HFFc6 (cell line): Measurements from ENCODE around the gene BPTF. TPM values are rescaled to one million over a fixed set of nuclear protein-coding genes. Genes with fewer than 3 reads are reported as not detected.
"Not testable (repeated sequence)": the region's sequence is repeated elsewhere in the genome, so short reads cannot be mapped to it uniquely, and the experiment has no call there.

Experiments used
- DNase-seq: peaks from one replicate; pipeline ENCODE4 v3.0.0-alpha.2; 2018
- H3K27ac Mint-ChIP-seq: 2 replicates; pipeline ENCODE4 v1.8.0; 2020; ENCODE audit warnings: mild to moderate bottlenecking, mixed read lengths
- H3K27me3 Mint-ChIP-seq: 2 replicates; pipeline ENCODE4 v1.8.0; 2021; ENCODE audit warnings: mild to moderate bottlenecking, moderate library complexity, mixed read lengths; ENCODE audit not compliant: insufficient read depth
- H3K36me3 Mint-ChIP-seq: 2 replicates; pipeline ENCODE4 v1.8.0; 2021; ENCODE audit warnings: low read depth, mixed read lengths
- H3K4me1 Mint-ChIP-seq: 2 replicates; pipeline ENCODE4 v1.8.0; 2020; ENCODE audit warnings: low read depth, mixed read lengths
- H3K4me3 Mint-ChIP-seq: 2 replicates; pipeline ENCODE4 v1.8.0; 2020; ENCODE audit warnings: mild to moderate bottlenecking, moderate library complexity, mixed read lengths
- H3K9me3 Mint-ChIP-seq: 2 replicates; pipeline ENCODE4 v1.8.0; 2020; ENCODE audit warnings: mild to moderate bottlenecking, mixed read lengths
- CTCF ChIP-seq: fragments of 200-600 bp; sonication (generic); IDR thresholded peaks from 2 replicates; pipeline ENCODE4 v1.5.0; 2021; ENCODE audit warnings: antibody characterized with exemption, mild to moderate bottlenecking
- total RNA-seq, 6 experiments: library from RNA; stranded (reverse); fragmentation: NEBNext Ultra II Directional; extraction: Animal tissue kit (Norgen Biotek cat#: 25700); gene quantifications; 2 replicates in 1 of 6; 3 replicates in 5 of 6; pipeline ENCODE4 v1.2.3, GENCODE V29; 2021

The BPTF gene
- total RNA-seq, 6 experiments from 2014 or later: 55.4 to 60.3 (median 56.9) TPM

GRCh38 chr17:68016838-68017237, 191.5 kb downstream of the BPTF start:
- Mint-ChIP-seq H3K9me3 (no peaks in the 10 kb centered on the region), H3K4me1 (peaks cover 13% of the 10 kb centered on the region), H3K36me3 (no peaks in the 10 kb centered on the region), H3K27ac (no peak overlapping the region), H3K4me3 (no peak overlapping the region), H3K27me3 (peaks cover 8% of the 10 kb centered on the region)
- no peak for DNase-seq
- no peak for TF ChIP-seq CTCF

- H3K4me1 Mint-ChIP-seq: peaks cover 13% of the 10 kb centered on the region
- not testable (repeated sequence) for H3K9me3 Mint-ChIP-seq, H3K4me3 Mint-ChIP-seq, H3K27me3 Mint-ChIP-seq, H3K36me3 Mint-ChIP-seq, DNase-seq, H3K27ac Mint-ChIP-seq
These were observed 193.2 kb downstream of the BPTF start for GRCh38 chr17:68018493-68018892.

- no peak for DNase-seq
- Mint-ChIP-seq H3K27ac (peak overlapping the region; percentile 59; the same call in 1 of the 2 replicates), H3K4me3 (peak overlapping the region; percentile 84; the same call in 1 of the 2 replicates), H3K4me1 (peaks cover 13% of the 10 kb centered on the region), H3K27me3 (peaks cover 8% of the 10 kb centered on the region), H3K36me3 (no peaks in the 10 kb centered on the region), H3K9me3 (no peaks in the 10 kb centered on the region)
- no peak for TF ChIP-seq CTCF
These were observed 194.0 kb downstream of the BPTF start for GRCh38 chr17:68019336-68019674.

- H3K27ac Mint-ChIP-seq: peak overlapping the region; percentile 59
- H3K4me3 Mint-ChIP-seq: peak overlapping the region; percentile 84
- no peaks in the 10 kb centered on the region for H3K36me3 Mint-ChIP-seq
- peaks cover 8% of the 10 kb centered on the region for H3K27me3 Mint-ChIP-seq
- H3K9me3 Mint-ChIP-seq: no peaks in the 10 kb centered on the region
- peak; percentile 94 for DNase-seq
- H3K4me1 Mint-ChIP-seq: peaks cover 13% of the 10 kb centered on the region
- TF ChIP-seq CTCF: peak; percentile 78
These were observed 194.5 kb downstream of the BPTF start for GRCh38 chr17:68019675-68020408.

GRCh38 chr17:68020409-68020756, 195.1 kb downstream of the BPTF start:
- H3K27me3 Mint-ChIP-seq: peaks cover 8% of the 10 kb centered on the region
- no peak for DNase-seq
- no peak for TF ChIP-seq CTCF
- peak overlapping the region; percentile 59 for H3K27ac Mint-ChIP-seq
- no peaks in the 10 kb centered on the region for H3K36me3 Mint-ChIP-seq
- peaks cover 13% of the 10 kb centered on the region for H3K4me1 Mint-ChIP-seq
- no peaks in the 10 kb centered on the region for H3K9me3 Mint-ChIP-seq
- peak overlapping the region; percentile 84 for H3K4me3 Mint-ChIP-seq

GRCh38 chr17:68020791-68021190, 195.5 kb downstream of the BPTF start:
- H3K36me3 Mint-ChIP-seq, DNase-seq, H3K9me3 Mint-ChIP-seq, H3K27me3 Mint-ChIP-seq: not testable (repeated sequence)
- Mint-ChIP-seq H3K4me3 (peak overlapping the region; percentile 84), H3K4me1 (peaks cover 13% of the 10 kb centered on the region), H3K27ac (peak overlapping the region; percentile 59)
